HG02970 (cell line): ENCODE results near the gene HHLA2.

Source experiments
- ATAC-seq: cut with Tn5 transposase; IDR thresholded peaks from one replicate; pipeline ENCODE4 v1.9.1; 2021; ENCODE audit warnings: mild to moderate bottlenecking, moderate library complexity, moderate number of reproducible peaks; ENCODE audit not compliant: unreplicated experiment, low FRiP score

The HHLA2 gene

GRCh38 chr3:108298056-108298455 is 1.7 kb downstream of the HHLA2 start:
- no peak for ATAC-seq

GRCh38 chr3:108300103-108300849 is 3.9 kb downstream of the HHLA2 start:
- no peak for ATAC-seq

DNA sequence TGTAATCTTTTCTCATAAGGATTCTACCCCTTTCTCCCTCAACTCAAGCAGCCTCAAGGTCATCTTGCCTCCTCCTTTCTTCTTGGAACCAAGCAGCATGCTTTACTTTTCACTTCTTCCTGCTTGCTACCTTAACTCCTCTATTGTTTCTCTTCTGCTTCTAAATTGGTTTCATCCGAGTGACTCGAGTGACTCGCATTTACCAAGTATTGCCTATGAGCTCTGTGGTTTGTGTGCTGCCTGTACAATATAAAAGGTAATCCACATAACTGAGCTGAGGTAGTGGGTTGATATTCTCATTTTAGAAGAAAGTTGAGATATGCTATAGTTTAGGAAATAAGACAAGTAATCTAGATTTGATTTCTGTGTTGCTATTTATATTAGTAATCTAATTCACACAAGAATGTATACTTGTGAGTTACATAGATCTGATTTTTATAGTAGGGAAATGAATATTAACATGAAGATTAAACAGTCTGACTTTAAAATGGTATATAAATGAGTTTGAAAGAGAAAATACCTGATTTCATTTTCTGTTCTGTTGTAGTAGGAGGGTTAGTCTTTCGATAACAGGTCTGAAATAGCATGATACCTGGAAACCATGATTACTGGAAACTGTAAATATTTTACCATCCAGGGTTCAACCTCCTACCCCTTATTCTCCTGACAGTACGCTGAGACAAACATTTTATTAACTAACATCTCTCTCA is 5.5 kb downstream of the HHLA2 start:
- ATAC-seq, result no peak

- no peak for ATAC-seq
Measured at GRCh38 chr3:108302570-108302969, 6.2 kb downstream of the HHLA2 start.

DNA sequence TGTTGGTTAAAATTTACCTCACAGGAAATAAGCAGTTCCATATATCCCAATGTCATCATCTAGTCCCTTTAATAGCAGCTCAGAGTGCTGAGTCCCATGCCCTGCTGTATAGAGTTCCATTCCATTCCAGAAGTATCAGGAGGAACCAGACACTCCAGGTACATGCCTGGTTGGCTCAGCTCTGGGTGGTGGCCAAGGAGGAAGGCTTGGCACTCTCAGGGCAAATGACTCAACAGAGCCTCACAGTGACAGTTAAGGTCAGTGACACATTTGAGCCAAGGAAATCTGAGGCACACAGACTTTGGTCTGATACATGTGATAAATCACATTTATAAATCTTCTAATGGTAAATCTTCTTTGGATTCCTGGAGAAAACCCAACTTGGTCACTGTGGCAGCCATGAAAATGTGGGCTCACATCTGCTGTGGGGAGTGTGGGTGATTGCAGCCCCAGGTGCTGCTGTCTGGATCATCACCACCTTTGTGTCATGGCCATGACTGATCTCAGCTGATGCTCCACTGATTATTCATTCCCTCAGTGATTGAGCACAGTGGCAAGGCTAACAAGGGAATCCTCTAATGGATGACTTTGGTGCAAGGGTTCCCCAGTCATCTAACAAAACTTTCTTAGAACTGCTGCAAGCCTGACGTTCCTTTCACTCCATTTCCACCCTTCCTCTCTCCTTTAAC is 9.3 kb downstream of the HHLA2 start:
- ATAC-seq, result no peak

GRCh38 chr3:108311797-108312196 is 15.4 kb downstream of the HHLA2 start:
- ATAC-seq, result no peak

DNA sequence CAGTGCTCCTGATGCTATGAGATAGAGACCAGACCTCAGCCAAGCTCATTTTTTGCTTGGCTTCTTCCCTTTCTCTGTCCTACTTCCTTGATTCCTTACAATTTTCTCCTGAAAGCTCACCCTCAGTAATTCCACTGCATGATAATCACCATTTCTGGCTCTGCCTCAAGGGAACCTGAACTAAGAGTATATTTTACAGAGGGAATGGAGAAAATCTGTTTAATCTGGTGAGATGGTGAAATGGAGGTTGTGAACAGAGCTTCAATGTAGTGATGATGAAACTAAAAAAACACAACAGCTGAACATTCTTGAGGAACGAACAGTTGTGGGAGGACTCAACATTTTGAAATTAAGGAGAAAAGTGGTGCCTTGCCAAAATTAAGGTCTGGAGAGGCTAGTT is 16.3 kb downstream of the HHLA2 start:
- no peak for ATAC-seq

DNA sequence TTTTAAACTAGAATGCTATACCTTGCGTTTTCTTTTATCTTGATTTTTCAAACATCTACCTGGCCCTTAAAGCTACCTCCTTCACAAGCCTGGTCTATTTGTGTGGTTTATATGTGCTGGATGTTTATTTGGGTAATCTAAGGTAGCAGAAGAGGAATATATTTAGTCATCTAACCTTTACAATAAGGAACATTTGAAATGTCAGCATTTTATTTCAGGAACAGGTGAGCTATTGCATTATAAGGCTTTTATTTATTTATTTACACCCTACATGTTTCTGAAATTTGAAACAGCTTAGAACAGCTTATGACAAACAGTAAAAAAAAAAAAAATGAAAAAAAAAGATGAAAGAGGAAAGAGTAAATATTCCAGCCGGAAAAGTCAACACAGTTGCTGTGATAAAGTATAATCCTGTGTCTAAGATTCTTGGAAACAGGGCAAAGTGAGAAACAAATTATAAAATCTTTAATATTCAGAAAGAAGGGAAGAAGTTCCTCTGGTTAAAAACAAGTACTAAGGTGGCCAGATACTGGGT is 19.5 kb downstream of the HHLA2 start:
- ATAC-seq, result no peak

DNA sequence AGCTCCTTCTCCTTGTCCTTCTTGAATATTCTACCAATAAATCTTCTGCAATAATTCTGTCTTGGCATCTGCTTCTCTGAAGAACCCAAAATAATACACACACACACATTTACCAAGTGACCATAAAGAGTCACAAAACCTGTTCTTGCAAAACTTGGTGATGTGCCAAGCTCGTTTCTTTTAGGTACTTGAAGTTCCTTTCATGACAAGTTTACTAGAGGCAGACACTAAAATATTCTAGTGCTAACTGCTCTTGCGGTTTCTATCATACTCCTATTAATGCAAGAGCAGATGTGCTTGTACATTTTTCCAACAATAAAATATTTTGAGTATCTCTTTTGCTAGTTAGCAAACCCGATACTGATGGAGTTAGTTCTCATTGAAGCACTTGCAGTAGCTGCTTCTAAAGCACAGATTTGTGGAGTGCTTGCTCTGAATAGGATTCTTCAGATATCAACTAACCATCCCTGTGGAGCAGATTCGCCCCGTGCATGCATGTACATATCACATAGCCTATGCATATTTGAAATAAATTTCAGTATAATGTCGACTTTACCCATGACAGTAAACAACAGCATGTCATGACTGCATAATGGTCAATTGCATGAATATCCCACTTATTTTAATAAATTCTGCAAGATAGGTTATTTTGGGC is 23.2 kb downstream of the HHLA2 start:
- ATAC-seq, result no peak

DNA sequence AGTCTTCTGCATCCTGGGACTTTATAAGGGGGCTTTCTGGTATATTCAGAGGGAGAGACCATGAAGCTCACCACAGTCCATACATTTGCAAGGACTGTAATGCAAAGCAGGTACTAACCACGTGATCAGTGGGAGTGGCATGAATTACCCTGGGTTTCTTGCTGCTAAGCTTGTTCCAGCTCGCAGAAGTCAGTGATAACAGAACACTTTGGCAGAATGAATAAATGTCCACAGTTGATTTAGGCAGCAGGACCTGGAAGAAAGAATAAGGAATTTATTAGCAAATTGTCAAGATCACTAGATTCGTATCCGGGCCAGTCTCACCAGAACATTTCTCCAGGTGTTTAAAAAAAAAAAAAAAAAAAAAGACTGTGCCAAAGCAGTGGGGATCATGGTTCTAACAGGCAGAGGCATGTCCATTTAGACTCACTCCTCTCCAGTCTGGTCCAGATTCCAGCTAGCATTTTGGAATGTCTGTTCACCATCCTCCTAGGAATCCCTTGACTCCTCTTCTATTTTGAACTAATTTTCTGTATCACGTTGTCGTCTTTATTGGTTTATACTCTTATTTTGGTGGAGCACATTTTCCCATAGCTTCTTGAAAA is 24.5 kb downstream of the HHLA2 start:
- ATAC-seq, result no peak

DNA sequence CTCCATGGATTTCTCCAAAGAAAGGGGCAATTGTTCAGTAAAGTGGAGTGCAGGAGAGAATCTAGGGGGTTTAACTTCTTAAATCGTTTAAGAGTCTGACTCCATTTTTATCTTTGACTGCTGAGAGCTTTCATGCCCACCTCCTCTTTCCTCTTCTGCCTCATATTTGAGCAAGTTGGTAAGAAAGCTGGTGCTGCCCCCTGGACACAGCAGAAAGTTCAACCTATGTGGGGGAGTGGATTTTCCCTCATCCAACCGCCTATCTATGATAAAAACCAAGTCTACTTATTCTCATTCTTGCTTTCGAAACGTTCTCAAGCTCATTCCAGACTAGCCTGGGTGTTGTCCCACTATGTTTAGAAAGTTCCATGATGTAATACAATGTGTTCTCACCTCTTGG is 26.0 kb downstream of the HHLA2 start:
- ATAC-seq, result no peak

- ATAC-seq, result no peak
Measured at GRCh38 chr3:108324177-108324576, 27.8 kb downstream of the HHLA2 start.

DNA sequence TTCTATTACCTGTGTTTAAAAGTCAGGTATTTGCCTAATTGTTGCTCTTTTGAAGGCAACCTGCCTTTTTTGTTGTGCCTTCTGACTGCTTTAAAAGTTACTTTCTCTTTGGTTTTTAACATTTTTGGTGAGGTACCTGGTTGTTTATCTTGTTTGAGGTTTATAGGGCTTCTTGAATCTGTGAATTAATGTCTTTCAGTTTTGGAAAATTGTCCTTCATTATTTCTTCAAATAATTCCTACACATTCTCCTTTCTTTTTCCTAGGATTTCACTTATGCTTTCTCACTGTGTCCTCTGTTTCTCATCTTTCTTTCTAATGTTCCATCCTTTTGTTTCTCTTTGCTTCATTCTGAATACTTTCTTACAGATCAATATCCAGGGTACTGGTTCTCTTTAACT is 30.8 kb downstream of the HHLA2 start:
- no peak for ATAC-seq

- no peak for ATAC-seq
Measured at GRCh38 chr3:108328821-108329486, 32.6 kb downstream of the HHLA2 start.

GRCh38 chr3:108329508-108329907 is 33.2 kb downstream of the HHLA2 start:
- ATAC-seq, result no peak

GRCh38 chr3:108329947-108330346 is 33.6 kb downstream of the HHLA2 start:
- no peak for ATAC-seq

GRCh38 chr3:108331792-108332191 is 35.4 kb downstream of the HHLA2 start:
- no peak for ATAC-seq

DNA sequence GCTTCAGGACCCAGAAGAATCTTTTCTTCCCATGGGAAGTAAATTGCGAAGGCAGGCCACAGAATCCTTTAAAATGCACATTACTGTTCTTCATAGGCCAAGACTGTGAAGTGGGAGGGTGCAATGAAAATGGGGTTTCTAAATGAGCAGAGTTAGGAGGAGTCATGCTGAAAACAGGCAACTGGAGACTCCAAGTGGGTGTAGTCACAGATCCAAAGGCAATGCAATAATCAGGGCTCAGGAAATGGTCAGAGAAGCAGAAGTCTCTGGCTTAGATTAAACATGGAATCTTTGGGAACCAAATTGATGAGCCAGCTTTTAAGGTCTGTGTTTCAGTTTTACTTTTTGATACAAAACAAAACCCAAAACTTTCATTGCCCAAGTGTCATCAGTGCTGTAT is 37.6 kb downstream of the HHLA2 start:
- ATAC-seq, result no peak

DNA sequence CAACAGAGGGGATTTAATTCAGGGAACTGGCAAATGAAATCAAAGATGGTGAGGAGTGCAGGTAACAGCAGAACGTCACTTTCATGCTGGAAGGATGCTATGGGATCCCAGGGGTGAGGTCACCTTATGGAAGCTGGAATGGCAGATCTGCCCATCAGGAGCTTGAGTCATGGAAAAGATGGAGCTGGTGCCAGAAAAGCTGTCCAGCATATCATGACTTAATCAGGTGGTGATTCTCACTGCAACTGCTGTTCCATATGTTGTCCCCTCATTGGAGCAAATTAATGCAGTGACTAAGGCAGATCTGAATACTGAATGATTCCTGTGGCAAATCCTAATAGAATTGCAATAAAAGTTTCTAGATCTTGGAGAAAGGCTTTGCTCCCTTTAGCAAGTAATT is 38.4 kb downstream of the HHLA2 start:
- no peak for ATAC-seq
